GM23338 (cell line): Measurements from ENCODE around the gene EPHB2. TPM values are rescaled to one million over a fixed set of nuclear protein-coding genes. Genes with fewer than 3 reads are reported as not detected.

Experiments used
- ATAC-seq: fragments of 200-7000 bp; cut with Tn5 transposase; 3 replicates; pipeline ENCODE4 v1.9.1; 2020
- DNase-seq: peaks from one replicate; pipeline ENCODE4 v3.0.0-alpha.2; 2015; ENCODE audit warnings: low spot score
- H2AFZ ChIP-seq: fragments of 200-600 bp; sonication (generic); 2 replicates; pipeline ENCODE4 v1.8.0; 2016; ENCODE audit warnings: antibody characterized with exemption, mild to moderate bottlenecking, moderate library complexity
- H3F3A ChIP-seq: fragments of 200-600 bp; sonication (generic); replicated peaks from 2 replicates; pipeline ENCODE4 v1.8.0; 2017; ENCODE audit warnings: antibody characterized with exemption, mixed run types, low read depth
- H3K27ac ChIP-seq: fragments of 200-600 bp; sonication (generic); 2 replicates; pipeline ENCODE4 v1.6.1; 2016; ENCODE audit warnings: low read depth
- H3K27me3 ChIP-seq: fragments of 200-600 bp; sonication (generic); 2 replicates; pipeline ENCODE4 v1.8.0; 2016; ENCODE audit warnings: mild to moderate bottlenecking, mixed run types, moderate library complexity; ENCODE audit not compliant: insufficient read depth
- H3K36me3 ChIP-seq: fragments of 200-600 bp; sonication (generic); 2 replicates; pipeline ENCODE4 v1.8.0; 2016; ENCODE audit warnings: mild to moderate bottlenecking; ENCODE audit not compliant: insufficient read depth
- H3K4me1 ChIP-seq: fragments of 200-600 bp; sonication (generic); 2 replicates; pipeline ENCODE4 v1.8.0; 2016; ENCODE audit warnings: mild to moderate bottlenecking, moderate library complexity; ENCODE audit not compliant: insufficient read depth
- H3K4me2 ChIP-seq: fragments of 200-600 bp; sonication (generic); 2 replicates; pipeline ENCODE4 v1.7.1; 2017; ENCODE audit warnings: mixed run types
- H3K4me3 ChIP-seq: fragments of 200-600 bp; sonication (generic); 2 replicates; pipeline ENCODE4 v1.6.1; 2016; ENCODE audit warnings: mixed run types
- H3K79me2 ChIP-seq: fragments of 200-600 bp; sonication (generic); replicated peaks from 2 replicates; pipeline ENCODE4 v1.8.0; 2017; ENCODE audit warnings: mild to moderate bottlenecking; ENCODE audit not compliant: insufficient read depth
- H3K9me2 ChIP-seq: fragments of 200-600 bp; sonication (generic); 2 replicates; pipeline ENCODE4 v1.8.0; 2017; ENCODE audit not compliant: insufficient read depth
- H4K20me1 ChIP-seq: fragments of 200-600 bp; sonication (generic); replicated peaks from 2 replicates; pipeline ENCODE4 v1.8.0; 2017; ENCODE audit warnings: mild to moderate bottlenecking; ENCODE audit not compliant: insufficient read depth
- H3K27ac Mint-ChIP-seq: 2 replicates; pipeline ENCODE4 v1.8.0; 2020; ENCODE audit warnings: inconsistent platforms, mild to moderate bottlenecking, moderate library complexity, mixed read lengths
- H3K27me3 Mint-ChIP-seq: 3 replicates; pipeline ENCODE4 v1.8.0; 2022; ENCODE audit warnings: low read depth, mild to moderate bottlenecking, moderate library complexity, mixed read lengths, inconsistent platforms; ENCODE audit not compliant: insufficient read depth, poor library complexity
- H3K36me3 Mint-ChIP-seq: 3 replicates; pipeline ENCODE4 v1.8.0; 2021; ENCODE audit warnings: low read depth, mild to moderate bottlenecking, inconsistent platforms, moderate library complexity, mixed read lengths
- H3K4me1 Mint-ChIP-seq: 3 replicates; pipeline ENCODE4 v1.8.0; 2020; ENCODE audit warnings: mild to moderate bottlenecking, inconsistent platforms, mixed read lengths
- H3K4me3 Mint-ChIP-seq: 3 replicates; pipeline ENCODE4 v1.8.0; 2021; ENCODE audit warnings: moderate library complexity, mild to moderate bottlenecking, inconsistent platforms, mixed read lengths
- H3K9me3 Mint-ChIP-seq: 3 replicates; pipeline ENCODE4 v1.8.0; 2020; ENCODE audit warnings: moderate library complexity, mild to moderate bottlenecking, inconsistent platforms, mixed read lengths
- CREB1 ChIP-seq: fragments of 250-450 bp; sonication (Bioruptor Pico); IDR thresholded peaks from 2 replicates; pipeline ENCODE4 v1.5.0; 2020; ENCODE audit warnings: low read depth, mild to moderate bottlenecking, moderate library complexity
- EZH2 ChIP-seq: fragments of 200-600 bp; sonication (generic); IDR thresholded peaks from one replicate; pipeline ENCODE4 v1.8.0; 2017; ENCODE audit warnings: antibody characterized with exemption, mild to moderate bottlenecking, low read depth; ENCODE audit not compliant: unreplicated experiment
- EZH2phosphoT487 ChIP-seq: fragments of 200-600 bp; sonication (generic); IDR thresholded peaks from one replicate; pipeline ENCODE4 v1.8.1; 2018; ENCODE audit warnings: antibody characterized with exemption; ENCODE audit not compliant: unreplicated experiment
- JUNB ChIP-seq: IDR thresholded peaks from one replicate; pipeline ENCODE4 v1.6.1; 2016; ENCODE audit warnings: antibody characterized with exemption; ENCODE audit not compliant: unreplicated experiment
- NANOG ChIP-seq: IDR thresholded peaks from 2 replicates; pipeline ENCODE4 v1.6.1; 2016; ENCODE audit warnings: antibody characterized with exemption, borderline replicate concordance
- POLR2AphosphoS5 ChIP-seq: IDR thresholded peaks from 2 replicates; pipeline ENCODE4 v1.6.1; 2016; ENCODE audit warnings: antibody characterized with exemption, low read depth
- STAT1 ChIP-seq: IDR thresholded peaks from one replicate; pipeline ENCODE4 v1.6.1; 2016; ENCODE audit warnings: antibody characterized with exemption; ENCODE audit not compliant: unreplicated experiment
- ZNF114 ChIP-seq: fragments of 250-450 bp; sonication (Bioruptor Pico); IDR thresholded peaks from 2 replicates; pipeline ENCODE4 v1.5.0; 2020; ENCODE audit warnings: mild to moderate bottlenecking, moderate library complexity
- ZNF331 ChIP-seq: fragments of 250-450 bp; sonication (Bioruptor Pico); IDR thresholded peaks from 2 replicates; pipeline ENCODE4 v1.5.0; 2020; ENCODE audit warnings: low read depth, mild to moderate bottlenecking, moderate library complexity
- polyA plus RNA-seq: library from polyadenylated mRNA; unstranded; fragments of >200 nt; fragmentation: Nextera tagmentation; extraction: Ambion mirVana; gene quantifications from 2 replicates; pipeline ENCODE4 v1.2.1, GENCODE V29; 2016
- total RNA-seq: library from RNA; depleted of rRNA; stranded (reverse); fragments of >200 nt; shearing (Covaris generic); gene quantifications from 2 replicates; pipeline ENCODE4 v1.2.3, GENCODE V29; 2014
- TF ChIP-seq, protein P1 (sequence below): IDR thresholded peaks from 2 replicates; pipeline ENCODE4 v1.6.1; 2016; ENCODE audit warnings: antibody characterized with exemption
- TF ChIP-seq, protein P2 (sequence below), 2 experiments: fragments of 200-600 bp in 1 of 2; sonication (generic) in 1 of 2; conservative IDR thresholded peaks; 2 replicates each; pipeline versions ENCODE4 v1.5.1 to v1.6.1; 2016 to 2017; ENCODE audit warnings: antibody characterized with exemption in 2 of 2, low read depth in 2 of 2, mild to moderate bottlenecking in 2 of 2, moderate library complexity in 1 of 2
- TF ChIP-seq, protein P3 (sequence below): IDR thresholded peaks from one replicate; pipeline ENCODE4 v1.6.1; 2018; ENCODE audit warnings: antibody characterized with exemption; ENCODE audit not compliant: unreplicated experiment
- TF ChIP-seq, protein P4 (sequence below): fragments of 250-450 bp; sonication (Bioruptor Pico); IDR thresholded peaks from 2 replicates; pipeline ENCODE4 v1.5.0; 2020; ENCODE audit warnings: mild to moderate bottlenecking, moderate library complexity

Gene EPHB2
- total and polyA plus RNA-seq, 2 experiments from 2014 or later, result 4.1 to 20.1 TPM

- H3K79me2 ChIP-seq, result no peaks in the 10 kb centered on the region
- Mint-ChIP-seq H3K36me3 (no peaks in the 10 kb centered on the region), H3K9me3 (peaks cover 20% of the 10 kb centered on the region; the same call in 2 of the 3 replicates), H3K4me3 (no peak overlapping the region), H3K4me1 (no peaks in the 10 kb centered on the region), H3K27ac (no peak overlapping the region), H3K27me3 (peaks cover 3% of the 10 kb centered on the region)
- H3K27ac ChIP-seq, result no peak overlapping the region
- no peaks in the 10 kb centered on the region for H4K20me1 ChIP-seq
- no peak overlapping the region for H2AFZ ChIP-seq
- H3K27me3 ChIP-seq, result no peaks in the 10 kb centered on the region
- TF ChIP-seq, protein P1, sequence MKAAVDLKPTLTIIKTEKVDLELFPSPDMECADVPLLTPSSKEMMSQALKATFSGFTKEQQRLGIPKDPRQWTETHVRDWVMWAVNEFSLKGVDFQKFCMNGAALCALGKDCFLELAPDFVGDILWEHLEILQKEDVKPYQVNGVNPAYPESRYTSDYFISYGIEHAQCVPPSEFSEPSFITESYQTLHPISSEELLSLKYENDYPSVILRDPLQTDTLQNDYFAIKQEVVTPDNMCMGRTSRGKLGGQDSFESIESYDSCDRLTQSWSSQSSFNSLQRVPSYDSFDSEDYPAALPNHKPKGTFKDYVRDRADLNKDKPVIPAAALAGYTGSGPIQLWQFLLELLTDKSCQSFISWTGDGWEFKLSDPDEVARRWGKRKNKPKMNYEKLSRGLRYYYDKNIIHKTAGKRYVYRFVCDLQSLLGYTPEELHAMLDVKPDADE, result no peak
- no peak for TF ChIP-seq POLR2AphosphoS5
- TF ChIP-seq, protein P2, sequence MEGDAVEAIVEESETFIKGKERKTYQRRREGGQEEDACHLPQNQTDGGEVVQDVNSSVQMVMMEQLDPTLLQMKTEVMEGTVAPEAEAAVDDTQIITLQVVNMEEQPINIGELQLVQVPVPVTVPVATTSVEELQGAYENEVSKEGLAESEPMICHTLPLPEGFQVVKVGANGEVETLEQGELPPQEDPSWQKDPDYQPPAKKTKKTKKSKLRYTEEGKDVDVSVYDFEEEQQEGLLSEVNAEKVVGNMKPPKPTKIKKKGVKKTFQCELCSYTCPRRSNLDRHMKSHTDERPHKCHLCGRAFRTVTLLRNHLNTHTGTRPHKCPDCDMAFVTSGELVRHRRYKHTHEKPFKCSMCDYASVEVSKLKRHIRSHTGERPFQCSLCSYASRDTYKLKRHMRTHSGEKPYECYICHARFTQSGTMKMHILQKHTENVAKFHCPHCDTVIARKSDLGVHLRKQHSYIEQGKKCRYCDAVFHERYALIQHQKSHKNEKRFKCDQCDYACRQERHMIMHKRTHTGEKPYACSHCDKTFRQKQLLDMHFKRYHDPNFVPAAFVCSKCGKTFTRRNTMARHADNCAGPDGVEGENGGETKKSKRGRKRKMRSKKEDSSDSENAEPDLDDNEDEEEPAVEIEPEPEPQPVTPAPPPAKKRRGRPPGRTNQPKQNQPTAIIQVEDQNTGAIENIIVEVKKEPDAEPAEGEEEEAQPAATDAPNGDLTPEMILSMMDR (conservative IDR thresholded peaks at IDR 0.05; ENCODE audit: low read depth in 2 of 2), result no peak
- no peak for TF ChIP-seq NANOG
- no peak for TF ChIP-seq ZNF114
- no peak for TF ChIP-seq EZH2
- TF ChIP-seq ZNF331, result no peak
- TF ChIP-seq, protein P3, sequence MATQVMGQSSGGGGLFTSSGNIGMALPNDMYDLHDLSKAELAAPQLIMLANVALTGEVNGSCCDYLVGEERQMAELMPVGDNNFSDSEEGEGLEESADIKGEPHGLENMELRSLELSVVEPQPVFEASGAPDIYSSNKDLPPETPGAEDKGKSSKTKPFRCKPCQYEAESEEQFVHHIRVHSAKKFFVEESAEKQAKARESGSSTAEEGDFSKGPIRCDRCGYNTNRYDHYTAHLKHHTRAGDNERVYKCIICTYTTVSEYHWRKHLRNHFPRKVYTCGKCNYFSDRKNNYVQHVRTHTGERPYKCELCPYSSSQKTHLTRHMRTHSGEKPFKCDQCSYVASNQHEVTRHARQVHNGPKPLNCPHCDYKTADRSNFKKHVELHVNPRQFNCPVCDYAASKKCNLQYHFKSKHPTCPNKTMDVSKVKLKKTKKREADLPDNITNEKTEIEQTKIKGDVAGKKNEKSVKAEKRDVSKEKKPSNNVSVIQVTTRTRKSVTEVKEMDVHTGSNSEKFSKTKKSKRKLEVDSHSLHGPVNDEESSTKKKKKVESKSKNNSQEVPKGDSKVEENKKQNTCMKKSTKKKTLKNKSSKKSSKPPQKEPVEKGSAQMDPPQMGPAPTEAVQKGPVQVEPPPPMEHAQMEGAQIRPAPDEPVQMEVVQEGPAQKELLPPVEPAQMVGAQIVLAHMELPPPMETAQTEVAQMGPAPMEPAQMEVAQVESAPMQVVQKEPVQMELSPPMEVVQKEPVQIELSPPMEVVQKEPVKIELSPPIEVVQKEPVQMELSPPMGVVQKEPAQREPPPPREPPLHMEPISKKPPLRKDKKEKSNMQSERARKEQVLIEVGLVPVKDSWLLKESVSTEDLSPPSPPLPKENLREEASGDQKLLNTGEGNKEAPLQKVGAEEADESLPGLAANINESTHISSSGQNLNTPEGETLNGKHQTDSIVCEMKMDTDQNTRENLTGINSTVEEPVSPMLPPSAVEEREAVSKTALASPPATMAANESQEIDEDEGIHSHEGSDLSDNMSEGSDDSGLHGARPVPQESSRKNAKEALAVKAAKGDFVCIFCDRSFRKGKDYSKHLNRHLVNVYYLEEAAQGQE, result no peak
- TF ChIP-seq CREB1 (CRISPR knock-in tag), result no peak
- no peak for TF ChIP-seq EZH2phosphoT487
- no peak for TF ChIP-seq JUNB
- TF ChIP-seq STAT1, result no peak
- TF ChIP-seq, protein P4, sequence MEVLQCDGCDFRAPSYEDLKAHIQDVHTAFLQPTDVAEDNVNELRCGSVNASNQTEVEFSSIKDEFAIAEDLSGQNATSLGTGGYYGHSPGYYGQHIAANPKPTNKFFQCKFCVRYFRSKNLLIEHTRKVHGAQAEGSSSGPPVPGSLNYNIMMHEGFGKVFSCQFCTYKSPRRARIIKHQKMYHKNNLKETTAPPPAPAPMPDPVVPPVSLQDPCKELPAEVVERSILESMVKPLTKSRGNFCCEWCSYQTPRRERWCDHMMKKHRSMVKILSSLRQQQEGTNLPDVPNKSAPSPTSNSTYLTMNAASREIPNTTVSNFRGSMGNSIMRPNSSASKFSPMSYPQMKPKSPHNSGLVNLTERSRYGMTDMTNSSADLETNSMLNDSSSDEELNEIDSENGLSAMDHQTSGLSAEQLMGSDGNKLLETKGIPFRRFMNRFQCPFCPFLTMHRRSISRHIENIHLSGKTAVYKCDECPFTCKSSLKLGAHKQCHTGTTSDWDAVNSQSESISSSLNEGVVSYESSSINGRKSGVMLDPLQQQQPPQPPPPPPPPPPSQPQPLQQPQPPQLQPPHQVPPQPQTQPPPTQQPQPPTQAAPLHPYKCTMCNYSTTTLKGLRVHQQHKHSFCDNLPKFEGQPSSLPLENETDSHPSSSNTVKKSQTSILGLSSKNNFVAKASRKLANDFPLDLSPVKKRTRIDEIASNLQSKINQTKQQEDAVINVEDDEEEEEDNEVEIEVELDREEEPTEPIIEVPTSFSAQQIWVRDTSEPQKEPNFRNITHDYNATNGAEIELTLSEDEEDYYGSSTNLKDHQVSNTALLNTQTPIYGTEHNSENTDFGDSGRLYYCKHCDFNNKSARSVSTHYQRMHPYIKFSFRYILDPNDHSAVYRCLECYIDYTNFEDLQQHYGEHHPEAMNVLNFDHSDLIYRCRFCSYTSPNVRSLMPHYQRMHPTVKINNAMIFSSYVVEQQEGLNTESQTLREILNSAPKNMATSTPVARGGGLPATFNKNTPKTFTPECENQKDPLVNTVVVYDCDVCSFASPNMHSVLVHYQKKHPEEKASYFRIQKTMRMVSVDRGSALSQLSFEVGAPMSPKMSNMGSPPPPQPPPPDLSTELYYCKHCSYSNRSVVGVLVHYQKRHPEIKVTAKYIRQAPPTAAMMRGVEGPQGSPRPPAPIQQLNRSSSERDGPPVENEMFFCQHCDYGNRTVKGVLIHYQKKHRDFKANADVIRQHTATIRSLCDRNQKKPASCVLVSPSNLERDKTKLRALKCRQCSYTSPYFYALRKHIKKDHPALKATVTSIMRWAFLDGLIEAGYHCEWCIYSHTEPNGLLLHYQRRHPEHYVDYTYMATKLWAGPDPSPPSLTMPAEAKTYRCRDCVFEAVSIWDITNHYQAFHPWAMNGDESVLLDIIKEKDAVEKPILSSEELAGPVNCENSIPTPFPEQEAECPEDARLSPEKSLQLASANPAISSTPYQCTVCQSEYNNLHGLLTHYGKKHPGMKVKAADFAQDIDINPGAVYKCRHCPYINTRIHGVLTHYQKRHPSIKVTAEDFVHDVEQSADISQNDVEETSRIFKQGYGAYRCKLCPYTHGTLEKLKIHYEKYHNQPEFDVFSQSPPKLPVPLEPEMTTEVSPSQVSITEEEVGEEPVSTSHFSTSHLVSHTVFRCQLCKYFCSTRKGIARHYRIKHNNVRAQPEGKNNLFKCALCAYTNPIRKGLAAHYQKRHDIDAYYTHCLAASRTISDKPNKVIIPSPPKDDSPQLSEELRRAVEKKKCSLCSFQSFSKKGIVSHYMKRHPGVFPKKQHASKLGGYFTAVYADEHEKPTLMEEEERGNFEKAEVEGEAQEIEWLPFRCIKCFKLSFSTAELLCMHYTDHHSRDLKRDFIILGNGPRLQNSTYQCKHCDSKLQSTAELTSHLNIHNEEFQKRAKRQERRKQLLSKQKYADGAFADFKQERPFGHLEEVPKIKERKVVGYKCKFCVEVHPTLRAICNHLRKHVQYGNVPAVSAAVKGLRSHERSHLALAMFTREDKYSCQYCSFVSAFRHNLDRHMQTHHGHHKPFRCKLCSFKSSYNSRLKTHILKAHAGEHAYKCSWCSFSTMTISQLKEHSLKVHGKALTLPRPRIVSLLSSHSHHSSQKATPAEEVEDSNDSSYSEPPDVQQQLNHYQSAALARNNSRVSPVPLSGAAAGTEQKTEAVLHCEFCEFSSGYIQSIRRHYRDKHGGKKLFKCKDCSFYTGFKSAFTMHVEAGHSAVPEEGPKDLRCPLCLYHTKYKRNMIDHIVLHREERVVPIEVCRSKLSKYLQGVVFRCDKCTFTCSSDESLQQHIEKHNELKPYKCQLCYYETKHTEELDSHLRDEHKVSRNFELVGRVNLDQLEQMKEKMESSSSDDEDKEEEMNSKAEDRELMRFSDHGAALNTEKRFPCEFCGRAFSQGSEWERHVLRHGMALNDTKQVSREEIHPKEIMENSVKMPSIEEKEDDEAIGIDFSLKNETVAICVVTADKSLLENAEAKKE (CRISPR knock-in tag), result no peak
- no peaks in the 10 kb centered on the region for H3F3A ChIP-seq
- no peak for DNase-seq
- no peak overlapping the region for H3K4me3 ChIP-seq
- ATAC-seq, result no peak
- no peaks in the 10 kb centered on the region for H3K36me3 ChIP-seq
- no peaks in the 10 kb centered on the region for H3K4me1 ChIP-seq
- H3K4me2 ChIP-seq, result no peak overlapping the region
- no peaks in the 10 kb centered on the region for H3K9me2 ChIP-seq
Observed at GRCh38 chr1:22941257-22941656, 230.6 kb downstream of the EPHB2 start.
